COR-L47 (cell line): ENCODE measurements around the gene CRTC2.
A peak's percentile ranks its signal among the peaks of the same experiment; 100 is the strongest.
"Not testable (repeated sequence)": the region's sequence is repeated elsewhere in the genome, so short reads cannot be mapped to it uniquely, and the experiment has no call there.

Experiments used
- DNase-seq: peaks from one replicate; lab custom pipeline; 2025; lab: John Stamatoyannopoulos, UW

Gene CRTC2

DNA sequence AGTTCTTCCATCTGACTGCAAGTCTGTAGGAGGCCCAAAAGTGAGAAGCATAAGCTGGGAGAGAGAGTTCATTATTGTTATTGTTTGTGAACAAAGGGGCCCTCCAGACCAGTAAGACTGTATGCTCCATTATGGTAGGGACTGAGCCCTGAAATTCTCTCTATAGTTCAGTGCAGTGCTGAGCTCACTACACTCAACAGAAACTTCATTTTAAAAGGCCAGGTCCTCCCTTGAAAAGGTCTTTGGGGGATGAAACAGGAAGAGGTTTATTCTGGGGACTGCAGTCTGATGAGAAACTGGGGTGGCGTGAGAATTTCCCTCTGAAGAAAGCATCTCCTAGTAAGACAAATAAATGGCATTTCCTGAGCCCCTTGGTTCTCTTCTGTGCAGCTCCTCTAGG, 30.2 kb downstream of the CRTC2 start:
- DNase-seq: no peak

DNA sequence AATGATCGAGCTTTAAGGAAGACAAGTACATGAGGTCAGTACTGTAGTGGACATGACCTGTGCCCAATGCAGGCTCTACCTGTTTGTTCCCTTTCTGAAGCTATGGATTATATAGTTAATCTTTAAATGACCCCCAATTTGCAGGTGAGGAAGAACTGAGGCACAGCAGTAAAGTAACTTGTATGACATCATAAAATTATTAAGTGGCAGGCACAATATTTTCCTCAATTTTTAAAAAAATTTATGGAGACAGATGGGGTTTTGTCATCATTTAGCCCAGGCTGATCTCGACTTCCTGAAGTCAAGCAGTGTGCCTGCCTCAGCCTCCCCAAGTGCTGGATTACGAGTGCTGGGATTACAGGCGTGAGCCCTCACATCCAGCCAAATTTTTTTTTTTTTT, 32.0 kb downstream of the CRTC2 start:
- no peak for DNase-seq

DNA sequence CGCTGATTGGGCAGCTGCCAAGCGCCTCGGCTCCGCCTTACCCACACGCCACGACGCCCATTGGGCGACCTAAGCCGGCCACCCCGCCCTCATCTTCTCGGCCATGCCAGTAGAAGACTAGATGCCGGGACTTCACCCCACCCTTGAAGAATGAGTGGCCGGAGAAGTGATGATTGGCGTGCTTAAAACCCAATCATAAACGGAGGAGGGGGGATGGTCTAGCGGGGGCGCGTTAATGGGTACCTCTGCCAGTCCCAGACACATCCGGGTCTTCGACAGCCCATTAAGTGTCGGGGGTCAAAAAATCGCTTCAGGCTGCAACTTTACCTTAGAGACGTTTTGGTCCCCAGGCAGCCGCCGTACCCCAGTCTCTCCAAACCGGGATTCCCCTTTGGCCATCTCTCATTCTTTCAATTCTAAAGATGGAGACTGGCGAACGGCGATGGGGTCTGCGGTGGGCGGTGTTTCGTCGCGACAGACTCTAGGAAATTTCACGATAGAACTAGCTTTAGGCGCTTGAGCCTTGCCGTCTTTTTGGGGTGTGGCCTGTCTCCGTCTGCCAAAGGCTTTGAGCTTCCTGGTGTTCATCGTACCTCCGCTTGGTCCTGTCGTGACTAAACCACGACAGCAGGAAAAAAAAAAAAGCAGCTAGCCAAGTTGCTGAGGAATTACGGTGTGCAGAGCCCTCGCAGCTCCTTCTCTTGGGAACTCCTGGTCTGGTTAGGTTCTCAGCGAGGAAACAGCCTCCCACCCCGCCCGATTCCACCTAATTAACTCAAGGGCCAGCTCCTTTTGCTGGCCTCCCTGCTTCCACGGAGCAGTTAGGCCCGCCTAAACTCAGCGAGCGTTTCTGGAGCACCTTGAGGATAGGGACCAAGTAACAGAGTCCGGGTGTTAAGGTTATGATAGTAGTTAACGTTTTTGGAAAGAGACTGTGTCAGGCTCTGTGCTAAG, 35.2 kb downstream of the CRTC2 start, which contains the start of gene GATAD2B:
Gene GATAD2B (minus strand): TSS at position 1 of the 954 bp plus-strand sequence. CDS start 94,625 bp downstream, outside the sequence.
- DNase-seq: peak; percentile 100

DNA sequence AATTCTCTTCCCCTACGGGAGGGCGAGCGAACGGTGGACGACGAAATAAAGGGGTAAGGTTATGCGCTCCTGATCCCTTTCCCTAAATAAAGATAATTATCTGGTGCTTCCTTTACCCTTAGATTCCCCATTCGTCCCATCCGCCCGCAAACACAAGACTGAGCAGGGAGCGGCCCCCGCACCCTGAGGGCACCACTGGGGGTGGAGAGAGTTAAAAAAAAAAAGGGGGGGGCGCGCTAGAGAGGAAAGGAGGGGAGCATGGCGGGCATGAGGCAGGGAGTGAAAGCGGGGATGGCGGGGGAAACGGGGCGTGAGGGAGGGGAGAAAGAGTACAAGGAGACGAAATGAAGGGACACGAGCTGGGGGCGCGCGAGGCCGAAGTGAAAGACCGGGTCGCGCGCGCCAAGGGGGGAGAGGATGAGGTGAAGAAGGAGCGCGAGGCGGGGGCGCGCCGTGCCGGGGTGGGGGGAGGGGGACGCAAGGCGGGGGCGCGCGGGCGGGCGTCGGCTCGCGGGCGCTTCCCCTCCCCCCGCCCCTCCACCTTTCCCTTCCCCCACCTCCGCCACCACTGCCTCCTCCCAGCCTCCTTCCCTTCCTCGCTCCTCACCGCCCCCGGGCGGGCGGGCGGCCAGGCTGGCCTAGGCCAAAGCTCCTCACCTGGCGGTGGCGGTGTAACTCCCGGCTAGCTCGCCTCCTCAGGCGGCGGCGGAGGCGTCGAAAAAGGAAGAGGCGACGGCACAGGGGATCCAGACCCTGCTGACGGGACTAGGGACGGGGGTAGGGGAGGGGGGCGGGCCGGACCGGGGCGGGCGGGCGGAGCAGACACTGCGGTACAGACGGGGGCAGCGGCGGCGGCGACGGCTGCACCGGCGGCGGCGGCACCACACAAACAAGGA, 36.1 kb downstream of the CRTC2 start:
- peak; percentile 65 for DNase-seq

DNA sequence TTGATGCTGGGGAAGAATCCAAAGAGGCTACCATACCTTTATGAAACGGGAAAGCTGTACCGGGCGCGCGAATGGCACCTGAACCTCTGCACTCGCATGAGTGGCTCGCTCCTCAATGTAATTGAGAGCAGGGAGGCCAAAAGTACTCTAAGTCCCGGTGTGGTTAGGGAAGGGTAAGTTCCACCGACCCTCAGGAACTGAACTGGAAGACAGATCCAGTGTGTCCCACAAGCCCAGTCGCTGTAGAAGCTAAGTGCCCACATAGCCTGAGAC, 36.7 kb downstream of the CRTC2 start:
- DNase-seq: no peak

DNA sequence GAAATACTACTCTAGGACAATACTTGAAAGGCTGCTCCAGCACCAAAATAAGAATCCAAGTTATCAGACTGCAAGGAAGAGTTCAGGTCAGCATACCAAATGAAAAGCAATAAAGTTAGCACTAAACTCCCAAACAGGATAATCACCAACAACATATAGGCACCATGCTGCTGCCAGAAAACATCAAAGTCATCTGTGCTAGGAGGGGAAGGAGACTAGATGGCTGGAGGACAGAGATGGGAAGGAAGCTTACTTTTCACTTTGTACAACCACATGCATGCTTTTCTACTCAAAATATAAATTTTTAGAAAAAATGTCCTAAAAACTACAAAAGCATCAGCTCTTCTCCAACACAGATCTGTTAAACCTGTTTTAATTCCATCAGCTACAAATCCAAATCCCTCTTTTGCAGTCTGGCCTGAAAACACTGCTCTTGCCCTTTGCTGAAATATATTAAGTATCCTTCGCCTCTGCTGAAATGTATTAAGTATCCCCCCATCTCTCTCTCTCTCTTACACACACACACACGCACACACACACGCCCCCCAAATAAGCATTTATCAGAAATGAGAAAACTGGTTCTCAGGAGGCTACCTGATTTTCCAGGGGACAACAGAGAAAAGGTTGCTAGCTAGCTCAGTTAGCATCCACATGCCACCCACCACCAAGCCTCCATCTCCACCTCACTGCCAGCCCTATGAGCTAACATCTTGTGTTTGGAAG, 37.2 kb downstream of the CRTC2 start:
- no peak for DNase-seq

DNA sequence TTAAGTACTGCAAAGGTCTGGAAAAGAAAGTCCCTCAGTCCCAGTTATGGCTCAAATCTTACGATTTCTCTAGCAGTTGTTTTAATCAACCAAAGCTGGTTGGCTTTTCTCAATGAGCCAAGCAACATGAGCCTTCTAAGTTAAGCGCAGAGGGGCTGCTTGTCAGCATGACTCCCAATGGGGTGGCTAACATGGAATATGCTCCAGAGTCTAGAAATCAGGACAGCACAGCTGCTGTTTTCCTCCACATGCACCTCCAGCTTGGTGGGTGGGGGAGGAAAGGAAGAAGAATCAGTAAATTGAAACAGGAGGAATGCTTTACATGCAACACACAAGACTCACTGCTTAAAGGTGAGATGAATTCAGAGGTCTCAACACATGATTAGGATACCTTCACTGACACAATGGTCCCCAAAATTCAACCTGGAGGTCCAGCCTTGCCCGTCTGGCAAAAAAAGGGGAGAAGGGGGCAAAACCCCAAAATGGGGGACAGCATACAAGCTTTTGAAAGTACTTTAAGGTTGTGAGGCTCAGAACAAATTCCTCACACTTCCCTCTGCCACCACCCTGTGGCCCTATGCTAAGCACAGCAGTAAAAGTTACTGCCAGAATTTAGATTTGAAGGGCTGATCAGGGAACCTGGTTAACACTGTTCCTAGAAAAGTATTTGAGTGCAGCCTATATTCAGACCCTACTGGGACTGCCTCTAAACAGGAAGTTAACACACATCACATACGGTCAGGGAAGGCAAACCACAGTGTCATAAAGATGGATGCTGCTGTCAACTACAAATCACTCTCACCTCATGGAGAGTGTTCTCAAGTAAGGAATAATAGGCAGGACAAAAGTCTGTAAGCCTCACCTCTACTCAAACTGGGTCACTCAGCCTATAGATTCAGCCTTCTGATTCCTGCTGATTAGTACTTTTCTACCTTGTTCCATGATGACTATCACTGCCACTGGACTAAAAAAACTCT, 38.2 kb downstream of the CRTC2 start:
- no peak for DNase-seq

DNA sequence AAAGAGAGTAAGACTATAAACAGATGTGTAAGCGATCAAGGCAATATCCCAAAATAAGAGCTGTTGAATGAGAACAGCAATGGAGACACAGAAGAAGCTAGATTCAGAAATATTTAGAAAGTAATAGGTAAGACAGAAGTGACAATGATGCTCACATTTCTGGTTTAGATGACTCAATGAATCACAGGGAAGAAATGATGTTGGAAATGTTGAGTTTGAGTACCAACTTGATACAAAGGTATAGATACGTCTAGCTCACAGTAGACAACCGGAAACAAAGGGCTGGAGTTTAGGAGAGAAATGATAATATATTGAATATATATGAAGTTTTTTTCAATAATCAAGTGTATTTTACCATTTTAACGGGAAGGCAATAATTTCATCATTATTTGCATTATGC, 42.1 kb downstream of the CRTC2 start:
- no peak for DNase-seq

DNA sequence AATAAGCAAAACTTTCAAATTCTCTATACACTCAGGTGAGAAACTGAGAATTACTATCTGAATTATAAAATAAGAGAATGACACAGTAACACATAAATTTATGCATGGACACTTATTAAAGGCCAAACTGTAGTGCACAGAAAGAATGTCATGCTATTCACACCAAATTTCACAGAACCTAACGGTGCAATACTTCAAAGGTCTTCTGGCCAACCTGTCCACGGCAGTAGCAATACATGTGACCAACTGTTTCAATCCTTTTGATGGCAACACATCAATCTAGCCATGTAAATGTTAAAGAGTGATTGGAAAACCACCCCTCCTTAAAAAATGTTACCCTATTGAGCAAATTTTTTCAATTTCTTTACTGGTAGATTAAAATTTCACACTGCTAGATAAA, 46.1 kb downstream of the CRTC2 start:
- DNase-seq: no peak

DNA sequence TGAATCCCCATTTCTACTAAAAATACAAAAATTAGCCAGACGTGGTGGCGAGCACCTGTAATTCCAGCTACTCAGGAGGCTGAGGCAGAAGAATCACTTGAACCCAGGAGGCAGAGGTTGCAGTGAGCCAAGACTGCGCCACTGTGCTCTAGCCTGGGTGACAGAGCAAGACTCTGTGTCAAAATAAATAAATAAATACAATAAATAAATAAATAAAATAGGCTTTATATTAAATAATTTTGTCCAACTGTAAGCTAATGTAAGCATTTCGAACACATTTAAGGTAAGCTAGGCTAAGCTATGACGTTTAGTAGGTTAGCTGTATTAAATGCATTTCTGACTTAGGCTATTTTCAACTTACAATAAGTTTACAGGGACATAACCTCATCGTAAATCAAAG, 47.9 kb downstream of the CRTC2 start:
- not testable (repeated sequence) for DNase-seq

DNA sequence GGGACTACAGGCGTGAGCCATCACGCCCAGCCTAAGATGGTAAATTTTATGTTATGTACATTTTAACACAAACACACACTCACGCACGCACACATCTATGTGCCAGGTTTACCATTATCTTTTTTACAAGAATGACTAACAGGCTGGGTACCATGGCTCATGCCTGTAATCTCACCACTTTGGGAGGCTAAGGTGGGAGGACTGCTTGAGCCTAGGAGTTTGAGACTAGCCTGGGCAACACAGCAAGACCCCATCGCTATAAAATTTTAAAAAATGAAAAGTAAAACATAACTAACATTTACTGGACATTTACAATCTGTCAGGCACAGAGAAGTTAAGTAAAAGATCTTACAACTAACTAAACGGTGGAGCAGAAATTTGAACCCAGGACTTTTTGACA, 50.3 kb downstream of the CRTC2 start:
- no peak for DNase-seq

DNA sequence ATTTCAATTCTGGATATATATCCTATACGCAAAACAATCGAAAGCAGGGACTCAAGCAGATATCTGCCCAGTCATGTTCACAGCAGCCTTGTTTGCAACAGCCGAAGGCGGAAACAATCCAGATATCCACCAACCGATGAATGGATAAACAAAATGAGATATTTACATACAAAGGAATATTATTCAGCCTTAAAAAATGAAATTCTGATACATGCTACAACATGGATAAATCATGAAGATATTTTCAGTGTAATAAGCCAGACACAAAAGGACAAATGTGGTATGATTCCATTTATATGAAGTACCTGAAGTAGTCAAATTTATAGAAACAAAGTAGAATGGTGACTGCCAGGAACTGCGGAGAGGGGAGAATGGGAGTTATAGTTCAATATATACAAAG, 51.3 kb downstream of the CRTC2 start:
- no peak for DNase-seq

DNA sequence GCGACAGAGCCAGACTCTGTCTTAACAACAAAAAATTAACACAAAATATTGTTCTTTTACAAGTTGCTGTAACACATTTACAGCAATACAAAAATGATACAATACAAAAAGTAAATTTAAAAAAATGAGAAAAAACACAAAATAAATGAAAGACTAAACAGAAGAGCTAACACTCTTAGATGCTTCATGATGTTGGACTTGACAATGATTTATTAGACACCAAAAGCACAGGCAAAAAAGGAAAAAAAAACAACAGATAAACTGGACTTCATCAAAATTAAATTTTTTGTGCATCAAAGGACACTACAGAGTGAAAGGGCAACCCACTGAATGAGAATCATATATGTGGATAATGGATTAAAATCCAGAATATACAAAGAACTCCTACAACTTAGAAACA, 52.0 kb downstream of the CRTC2 start:
- no peak for DNase-seq

DNA sequence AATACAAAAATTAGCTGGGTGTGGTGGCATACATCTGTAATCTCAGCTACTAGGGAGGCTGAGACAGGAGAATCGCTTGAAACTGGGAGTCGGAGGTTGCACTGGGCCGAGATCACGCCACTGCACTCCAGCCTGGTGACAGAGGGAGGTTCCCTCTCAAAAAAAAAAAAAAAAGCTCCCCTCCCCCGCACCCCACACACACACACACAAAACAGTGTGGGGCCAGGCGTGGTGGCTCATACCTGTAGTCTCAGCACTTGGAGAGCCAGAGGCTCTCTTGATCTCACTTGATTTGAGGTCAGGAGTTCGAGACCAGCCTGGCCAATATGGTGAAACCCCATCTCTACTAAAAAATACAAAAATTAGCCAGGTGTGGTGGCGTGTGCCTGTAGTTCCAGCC, 52.5 kb downstream of the CRTC2 start:
- DNase-seq: not testable (repeated sequence)

DNA sequence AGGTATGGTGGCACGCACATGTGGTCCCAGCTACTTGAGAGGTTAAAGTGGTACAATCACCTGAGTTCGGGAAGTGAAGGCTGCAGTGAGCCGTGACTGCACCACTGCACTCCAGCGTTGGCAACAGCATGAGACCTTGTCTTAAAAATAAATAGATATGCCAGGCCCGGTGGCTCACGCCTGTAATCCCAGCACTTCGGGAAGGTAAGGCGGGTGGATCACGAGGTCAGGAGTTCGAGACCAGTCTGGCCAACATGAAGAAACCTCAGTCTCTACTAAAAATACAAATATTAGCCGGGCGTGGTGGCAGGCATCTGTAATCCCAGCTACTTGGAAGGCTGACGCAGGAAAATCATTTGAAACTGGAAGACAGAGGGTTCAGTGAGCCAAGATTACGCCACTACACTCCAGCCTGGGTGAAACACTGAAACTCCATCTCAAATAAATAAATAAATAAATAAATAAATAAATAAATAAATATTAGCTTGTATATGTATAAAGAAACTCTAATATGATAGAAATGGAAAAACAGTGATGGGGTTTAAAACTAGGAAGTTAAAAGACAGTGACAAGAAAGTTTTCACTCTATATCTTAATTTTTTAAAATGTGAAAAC, 54.5 kb downstream of the CRTC2 start:
- DNase-seq: no peak

DNA sequence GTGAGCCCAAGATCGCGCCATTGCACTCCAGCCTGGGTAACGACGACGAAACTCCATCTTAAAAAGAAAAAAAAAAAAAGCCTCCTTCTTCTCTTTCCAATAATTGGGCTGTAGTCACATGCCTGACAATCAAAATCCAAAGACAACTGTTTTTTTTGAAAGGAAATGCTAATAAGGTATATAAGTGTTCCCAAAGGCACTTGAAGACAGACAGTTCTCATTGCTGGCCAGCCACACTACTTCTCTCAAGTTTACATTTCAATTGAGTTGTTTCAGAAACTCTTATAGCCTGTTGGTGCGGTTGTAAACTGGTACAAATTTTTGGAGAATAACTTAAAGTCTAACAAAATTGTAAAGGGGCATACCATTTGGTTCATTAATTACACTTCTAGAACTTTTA, 58.9 kb downstream of the CRTC2 start:
- no peak for DNase-seq
